Hematopoietic multipotent progenitor cell treated with erythropoietin and hydrocortisone succinate and interleukin-3 and kit ligand, for 8 days (in vitro differentiated cells): ENCODE data around the gene CALY.

Experiments
- DNase-seq: peaks from one replicate; pipeline ENCODE4 v3.0.0-alpha.2; 2015

Gene CALY

GRCh38 chr10:133350950-133351329 is 14.2 kb upstream of the CALY start:
- DNase-seq: no peak

DNA sequence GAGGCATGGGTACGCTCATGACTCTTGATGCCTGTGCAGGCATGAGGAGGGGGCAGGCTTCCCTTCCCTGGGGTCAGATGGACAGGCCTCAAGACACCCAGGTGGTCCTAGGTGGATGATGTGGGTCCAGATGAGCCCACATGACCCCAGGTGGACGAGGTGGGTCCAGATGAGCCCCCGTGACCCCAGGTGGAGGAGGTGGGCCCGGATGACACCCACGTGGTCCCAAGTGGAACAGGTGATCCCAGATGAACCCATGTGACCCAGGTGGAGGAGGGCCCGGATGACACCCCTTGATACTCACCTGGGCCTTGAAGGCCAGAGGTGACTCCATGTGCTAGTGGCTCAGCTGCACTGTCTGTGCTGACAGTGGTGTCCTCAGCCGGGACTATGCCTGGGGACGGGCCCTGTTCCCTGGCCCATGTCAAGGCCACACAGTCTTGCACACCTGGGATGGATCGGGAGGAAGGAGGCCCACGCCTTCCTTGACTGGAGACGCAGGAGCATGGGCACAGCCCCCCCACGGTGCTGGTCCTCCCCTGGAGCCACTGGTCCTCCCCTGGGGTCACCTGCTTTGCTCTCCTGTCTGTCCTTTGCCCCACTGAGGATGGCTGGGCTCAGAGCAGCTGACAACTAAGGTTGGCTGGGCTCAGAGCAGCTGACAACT is 13.7 kb upstream of the CALY start:
- DNase-seq: no peak

DNA sequence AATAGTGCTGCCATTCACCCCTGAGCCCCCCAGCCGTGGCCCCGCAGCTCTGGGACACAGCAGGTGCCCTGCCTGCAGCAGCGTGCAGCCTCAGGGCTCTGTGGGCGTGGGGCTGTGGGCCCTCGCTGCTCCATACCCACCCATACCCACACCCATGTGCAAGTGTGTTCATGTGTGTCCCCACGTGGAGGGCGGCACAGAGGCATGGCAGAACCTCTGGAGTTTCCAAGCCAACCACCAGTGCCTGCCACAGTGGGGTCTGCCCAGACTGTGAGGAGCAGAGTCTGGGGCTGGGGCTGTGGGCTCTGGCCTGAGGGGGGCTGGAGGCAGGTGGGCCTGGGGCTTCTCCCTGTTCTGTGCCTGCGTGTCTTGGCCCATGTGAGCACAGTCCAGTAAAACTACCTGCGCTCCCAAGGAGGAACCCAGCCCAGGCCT is 12.9 kb upstream of the CALY start:
- no peak for DNase-seq

DNA sequence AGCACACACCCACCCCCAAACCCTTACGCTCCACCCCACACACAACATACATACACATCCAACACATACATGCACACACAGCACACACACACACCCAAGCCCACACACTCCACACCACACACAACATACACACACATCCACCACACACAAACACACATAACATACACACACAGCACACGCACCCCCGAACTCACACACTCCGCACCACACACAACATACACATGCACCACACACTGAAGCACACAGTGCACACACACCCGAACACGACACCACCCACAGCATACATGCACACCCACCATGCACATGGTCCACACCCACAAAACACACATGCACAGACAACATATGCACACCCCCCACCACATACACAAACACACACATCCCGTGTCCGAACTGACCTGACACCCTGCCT is 12.5 kb upstream of the CALY start:
- DNase-seq: no peak

GRCh38 chr10:133347710-133348517 is 11.2 kb upstream of the CALY start:
- DNase-seq: no peak

GRCh38 chr10:133346413-133346812 is 9.7 kb upstream of the CALY start:
- DNase-seq: no peak

GRCh38 chr10:133344236-133344635 is 7.5 kb upstream of the CALY start:
- DNase-seq: no peak

DNA sequence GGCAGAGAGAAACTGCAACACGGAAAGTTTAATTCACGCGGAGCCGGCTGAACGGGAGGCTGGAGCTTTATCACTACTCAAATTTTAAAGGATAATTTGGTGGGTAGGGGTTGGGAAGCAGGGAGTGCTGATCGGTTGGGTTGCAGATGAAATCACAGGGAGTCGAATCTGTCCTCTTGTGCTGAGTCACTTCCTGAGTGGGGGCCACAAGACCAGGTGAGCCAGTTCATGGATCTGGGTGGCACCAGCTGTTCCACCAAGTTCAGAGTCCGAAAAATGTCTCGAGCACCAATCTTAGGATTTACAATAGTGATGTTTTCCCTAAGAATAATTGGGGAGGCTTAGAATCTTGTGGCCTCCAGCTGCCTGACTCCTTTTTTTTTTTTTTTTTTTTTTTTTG is 6.9 kb upstream of the CALY start:
- DNase-seq: no peak

DNA sequence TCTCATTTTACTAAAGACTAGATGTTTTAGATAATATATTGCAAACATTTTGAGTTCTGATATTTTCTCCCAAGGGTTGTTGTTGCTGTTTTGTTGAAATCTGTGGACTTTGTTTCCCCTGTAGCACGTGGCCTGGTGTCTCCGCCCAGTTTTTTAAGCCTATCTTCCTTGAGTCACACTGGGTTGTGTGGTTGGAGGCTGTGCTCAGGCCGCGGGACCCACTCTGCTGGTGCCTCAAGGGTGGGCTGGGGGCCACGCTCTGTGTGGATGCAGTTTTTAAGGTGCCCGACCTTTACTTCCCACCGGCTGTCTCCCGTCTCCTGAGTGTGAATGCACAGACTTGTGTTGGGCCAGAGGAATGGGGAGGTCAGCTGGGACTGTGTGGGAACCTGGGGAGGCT is 6.2 kb upstream of the CALY start:
- DNase-seq: no peak

GRCh38 chr10:133341983-133342382 is 5.3 kb upstream of the CALY start:
- no peak for DNase-seq

- DNase-seq: no peak
These were observed 3.1 kb upstream of the CALY start for GRCh38 chr10:133339708-133340380.

GRCh38 chr10:133338080-133339071 is 1.7 kb upstream of the CALY start:
- DNase-seq: no peak

GRCh38 chr10:133337370-133337725 is 652 bp upstream of the CALY start:
- no peak for DNase-seq

GRCh38 chr10:133336118-133336576 is 549 bp downstream of the CALY start:
- no peak for DNase-seq

GRCh38 chr10:133335246-133336117 is 1.2 kb downstream of the CALY start:
- peak; percentile 59 for DNase-seq

DNA sequence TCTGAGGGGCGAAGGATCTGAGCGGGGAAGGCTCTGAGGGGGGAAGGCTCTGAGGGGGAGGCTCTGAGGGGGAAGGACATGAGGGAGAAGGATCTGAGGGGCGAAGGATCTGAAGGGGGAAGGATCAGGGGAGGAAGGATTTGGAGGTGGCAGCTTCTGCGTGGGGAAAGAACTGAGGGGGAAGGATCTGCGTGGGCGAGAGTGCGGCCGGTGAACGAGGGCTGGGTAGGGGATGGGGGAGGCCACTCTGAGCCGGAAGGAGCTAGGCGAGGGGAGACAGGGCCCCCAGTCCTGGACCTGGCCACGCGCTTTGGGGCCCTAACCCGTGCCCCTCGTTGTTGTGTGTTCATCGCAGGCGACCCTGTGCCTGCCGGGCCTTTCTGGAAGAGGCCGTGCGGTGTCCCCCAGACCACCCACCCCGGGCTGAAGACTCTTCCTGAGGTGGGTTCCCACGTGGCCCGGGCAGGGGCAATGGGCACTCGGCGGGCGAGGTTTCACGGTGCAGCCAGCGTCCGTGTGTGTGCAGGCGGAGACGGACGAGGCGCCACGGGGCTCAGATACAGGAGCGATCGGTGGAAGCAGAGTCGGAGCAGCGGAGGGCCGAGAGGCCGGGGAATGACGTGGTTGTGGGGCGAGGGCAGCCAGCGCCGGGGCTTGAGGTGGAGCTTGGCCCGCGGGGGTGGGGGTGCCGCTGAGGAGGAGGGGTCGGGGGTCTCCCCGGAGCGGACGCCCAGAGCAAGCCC is 2.0 kb downstream of the CALY start:
- DNase-seq: no peak

DNA sequence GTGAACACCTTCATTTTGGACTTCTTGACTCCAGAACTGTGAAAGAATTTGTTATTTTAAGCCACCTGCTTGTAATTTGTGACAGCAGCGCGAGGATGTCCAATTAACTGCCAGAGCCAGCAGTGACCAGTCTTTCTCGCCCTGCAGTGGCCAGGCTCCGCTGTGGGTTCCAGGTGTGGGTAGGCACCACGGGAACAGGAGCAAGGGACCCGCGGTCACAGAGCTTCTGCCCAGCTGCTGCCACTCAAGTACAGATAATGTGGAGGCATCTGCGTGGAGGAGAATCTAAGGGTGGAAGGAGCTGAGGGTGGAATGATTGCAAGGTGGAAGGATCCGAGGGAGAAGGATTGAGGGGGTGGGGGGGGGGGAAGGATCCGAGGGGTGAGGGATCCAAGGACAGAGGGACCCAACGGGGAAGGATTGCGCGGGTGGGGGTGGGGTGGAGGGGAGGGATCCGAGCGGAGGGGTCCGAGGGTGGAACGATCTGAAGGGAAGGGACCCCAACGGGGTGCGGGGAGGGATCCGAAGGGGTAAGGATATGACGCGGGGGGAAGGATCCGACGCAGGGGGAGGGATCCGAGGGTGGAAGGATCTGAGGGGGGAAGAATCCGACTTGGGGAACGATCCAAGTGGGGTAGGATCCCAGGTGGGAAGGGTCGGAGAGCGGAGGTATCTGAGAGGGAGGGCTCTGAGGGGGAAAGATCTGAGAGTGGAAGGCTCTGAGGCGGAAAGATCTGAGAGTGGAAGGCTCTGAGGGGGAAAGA is 3.6 kb downstream of the CALY start:
- DNase-seq: no peak

- DNase-seq: peak; percentile 82
These were observed 7.0 kb downstream of the CALY start for GRCh38 chr10:133329491-133330202.
